Measurements from ENCODE around the gene RBM42.
A peak's percentile ranks its signal among the peaks of the same experiment; 100 is the strongest.

RBM42 gene

GRCh38 chr19:35621708-35622107 lies 7.1 kb upstream of the RBM42 start:
- H3K27ac ChIP-seq = no peak overlapping the region
- H3K4me3 ChIP-seq = no peak overlapping the region
- H3K36me3 ChIP-seq = peaks cover 0 to 51% (median 15%) of the 10 kb centered on the region in 3 donors
- H3K4me1 ChIP-seq = no peaks in the 10 kb centered on the region
- DNase-seq = no peak
- H3K27me3 ChIP-seq = no peaks in the 10 kb centered on the region
- intact Hi-C loops (cut with DNase I; ENCODE audit: low total_unique reads) = no loop called here
- no peak for TF ChIP-seq CTCF (IDR thresholded peaks at IDR 0.05)
- H3K9me3 ChIP-seq = no peaks in the 10 kb centered on the region

- Histone ChIP-seq H3K9me3 (no peaks in the 10 kb centered on the region), H3K27me3 (no peaks in the 10 kb centered on the region), H3K4me1 (peaks cover 0 to 2% (median 0%) of the 10 kb centered on the region in 4 donors), H3K4me3 (no peak overlapping the region), H3K27ac (no peak overlapping the region), H3K36me3 (peaks cover 0 to 41% (median 15%) of the 10 kb centered on the region in 3 donors)
- no peak for DNase-seq
- intact Hi-C loops (cut with DNase I; ENCODE audit: low total_unique reads) = no loop called here
- TF ChIP-seq CTCF (IDR thresholded peaks at IDR 0.05) = no peak
Observed at GRCh38 chr19:35622750-35623149, 6.1 kb upstream of the RBM42 start.

GRCh38 chr19:35623327-35624010 lies 5.4 kb upstream of the RBM42 start:
- peaks cover 0 to 34% (median 15%) of the 10 kb centered on the region in 3 donors for H3K36me3 ChIP-seq
- no peaks in the 10 kb centered on the region for H3K27me3 ChIP-seq
- intact Hi-C loops (cut with DNase I; ENCODE audit: low total_unique reads) = no loop called here
- no peak for DNase-seq
- no peak for TF ChIP-seq CTCF (IDR thresholded peaks at IDR 0.05)
- H3K27ac ChIP-seq = no peak overlapping the region
- no peak overlapping the region for H3K4me3 ChIP-seq
- H3K9me3 ChIP-seq = no peaks in the 10 kb centered on the region
- H3K4me1 ChIP-seq = peaks cover 0 to 8% (median 3%) of the 10 kb centered on the region in 4 donors

- peak overlapping the region; percentile 89 to 91 for H3K27ac ChIP-seq
- peaks cover 22 to 32% (median 29%) of the 10 kb centered on the region in 3 donors for H3K36me3 ChIP-seq
- peak overlapping the region; percentile 93 to 100 for H3K4me3 ChIP-seq
- H3K4me1 ChIP-seq = peaks cover 3 to 26% (median 18%) of the 10 kb centered on the region in 4 donors
- H3K9me3 ChIP-seq = no peaks in the 10 kb centered on the region
- no peak for TF ChIP-seq CTCF (IDR thresholded peaks at IDR 0.05)
- DNase-seq = no peak
- no peaks in the 10 kb centered on the region for H3K27me3 ChIP-seq
- intact Hi-C loops (cut with DNase I; ENCODE audit: low total_unique reads) = loop anchor here (2.0 to 5.0 kb wide), 3 partner anchors 15 to 81 kb away; partner anchors contain the start of genes HAUS5 and TMEM147
Observed at GRCh38 chr19:35628264-35628564, 622 bp upstream of the RBM42 start.

- Histone ChIP-seq H3K27me3 (no peaks in the 10 kb centered on the region), H3K27ac (peak overlapping the region; percentile 89 to 91), H3K4me1 (peaks cover 3 to 26% (median 18%) of the 10 kb centered on the region in 4 donors), H3K4me3 (peak overlapping the region; percentile 93 to 100), H3K36me3 (peaks cover 33 to 43% (median 39%) of the 10 kb centered on the region in 3 donors), H3K9me3 (no peaks in the 10 kb centered on the region)
- intact Hi-C loops (cut with DNase I; ENCODE audit: low total_unique reads) = loop anchor here (2.0 to 5.0 kb wide), 3 partner anchors 16 to 82 kb away; partner anchors contain the start of genes HAUS5 and TMEM147
- no peak for TF ChIP-seq CTCF (IDR thresholded peaks at IDR 0.05)
- no peak for DNase-seq
Observed at GRCh38 chr19:35629332-35629633, 447 bp downstream of the RBM42 start.

All from tibial artery (tissue), 4 donors.